CD4-positive, alpha-beta T cell treated with Interleukin-4 for 1 hour (primary cell): ENCODE measurements around the gene DDN.

ENCODE experiments used
- DNase-seq, 2 donors: peaks; one replicate each; pipeline ENCODE4 v3.0.0-alpha.2; 2020 to 2022

The DDN gene

GRCh38 chr12:49030714-49031572, 31.8 kb upstream of the DDN start:
- DNase-seq: no peak

GRCh38 chr12:49030119-49030518, 30.9 kb upstream of the DDN start:
- no peak for DNase-seq

- DNase-seq: no peak
Measured at GRCh38 chr12:49028666-49029275, 29.6 kb upstream of the DDN start.

GRCh38 chr12:49027846-49028555, 28.8 kb upstream of the DDN start:
- no peak for DNase-seq

- DNase-seq: no peak
Measured at GRCh38 chr12:49026678-49027480, 27.7 kb upstream of the DDN start.

- DNase-seq: no peak
Measured at GRCh38 chr12:49026101-49026500, 26.9 kb upstream of the DDN start.

- no peak for DNase-seq
Measured at GRCh38 chr12:49025463-49025862, 26.3 kb upstream of the DDN start.

GRCh38 chr12:49024543-49024942, 25.4 kb upstream of the DDN start:
- DNase-seq: no peak

GRCh38 chr12:49023812-49024211, 24.6 kb upstream of the DDN start:
- DNase-seq: no peak

- DNase-seq: no peak
Measured at GRCh38 chr12:49022558-49023178, 23.5 kb upstream of the DDN start.

GRCh38 chr12:49021292-49021915, 22.2 kb upstream of the DDN start:
- no peak for DNase-seq

GRCh38 chr12:49020441-49020840, 21.3 kb upstream of the DDN start:
- DNase-seq: no peak

GRCh38 chr12:49019443-49020324, 20.5 kb upstream of the DDN start:
- DNase-seq: peak; percentile 63 to 72

GRCh38 chr12:49019120-49019430, 19.9 kb upstream of the DDN start:
- DNase-seq: no peak

GRCh38 chr12:49018261-49019119, 19.3 kb upstream of the DDN start, which contains the start of gene PRKAG1:
TSS of gene PRKAG1 (minus strand) at chr12:49018776. CDS start at chr12:49018740, 36 bp downstream.
- DNase-seq: peak; percentile 97 to 98

- DNase-seq: peak in 1 of 2 donors; percentile 31
Measured at GRCh38 chr12:49017891-49018260, 18.7 kb upstream of the DDN start.

- DNase-seq: no peak
Measured at GRCh38 chr12:49015196-49015595, 16.0 kb upstream of the DDN start.

- DNase-seq: no peak
Measured at GRCh38 chr12:49014547-49014946, 15.4 kb upstream of the DDN start.

GRCh38 chr12:49013428-49013827, 14.3 kb upstream of the DDN start:
- no peak for DNase-seq

- DNase-seq: no peak
Measured at GRCh38 chr12:49012739-49013138, 13.6 kb upstream of the DDN start.
